Cerebellar cortex (tissue), 1 donor: Measurements from ENCODE around the gene RTN4R.

Experiments
- DNase-seq: peaks from one replicate; pipeline ENCODE4 v3.0.0-alpha.2; 2015; ENCODE audit warnings: low spot score

Gene RTN4R

GRCh38 chr22:20199413-20199842 is 68.7 kb downstream of the RTN4R start:
- no peak for DNase-seq

- no peak for DNase-seq
Observed at GRCh38 chr22:20198557-20199319, 69.4 kb downstream of the RTN4R start.

GRCh38 chr22:20197407-20198030 is 70.6 kb downstream of the RTN4R start:
- no peak for DNase-seq

GRCh38 chr22:20196094-20196842 is 71.8 kb downstream of the RTN4R start:
- DNase-seq, result no peak

- DNase-seq, result no peak
Observed at GRCh38 chr22:20194681-20195593, 73.2 kb downstream of the RTN4R start.

- no peak for DNase-seq
Observed at GRCh38 chr22:20193761-20194494, 74.2 kb downstream of the RTN4R start.

- DNase-seq, result no peak
Observed at GRCh38 chr22:20192972-20193760, 75.0 kb downstream of the RTN4R start.

- DNase-seq, result no peak
Observed at GRCh38 chr22:20192293-20192971, 75.7 kb downstream of the RTN4R start.

GRCh38 chr22:20191803-20192202 is 76.3 kb downstream of the RTN4R start:
- DNase-seq, result no peak
